Measurements from ENCODE around the gene AGAP2.

GRCh38 chr12:57782243-57782607 lies 43.7 kb upstream of the AGAP2 start:
- TF ChIP-seq CTCF (conservative IDR thresholded peaks at IDR 0.05) (no peak), ZFX (IDR thresholded peaks at IDR 0.05) (no peak)
